OCI-LY7 (cell line): ENCODE results near the gene IFT25. TPM values are rescaled to one million over a fixed set of nuclear protein-coding genes. Genes with fewer than 3 reads are reported as not detected.

Experiments
- BruUV-seq: library from RNA; stranded (reverse); fragments of 400-500 nt; replicated peaks from 2 replicates; lab custom pipeline; 2021; lab: Mats Ljungman, UMichigan
- CTCF ChIA-PET: fragments of 300-600 bp; sonication (Branson Sonifier 250); formaldehyde crosslinking; loops from one replicate; lab custom pipeline; 2022; ENCODE audit warnings: antibody characterized with exemption; ENCODE audit not compliant: unreplicated experiment; lab: Charles Lee
- POLR2A ChIA-PET: fragments of 300-600 bp; sonication (Branson Sonifier 250); formaldehyde crosslinking; loops from one replicate; lab custom pipeline; 2022; ENCODE audit warnings: antibody characterized with exemption; lab: Charles Lee
- DNase-seq: peaks from one replicate; pipeline ENCODE4 v3.0.0-alpha.2; 2015; ENCODE audit warnings: low spot score
- H2AFZ ChIP-seq: fragments of 200-600 bp; sonication (generic), shearing (Covaris generic); 2 replicates; pipeline ENCODE4 v1.6.1; 2014; ENCODE audit warnings: mild to moderate bottlenecking, antibody characterized with exemption, low read length, moderate library complexity
- H3K27ac ChIP-seq: fragments of 200-600 bp; sonication (generic); 2 replicates; pipeline ENCODE4 v1.5.1; 2014; ENCODE audit warnings: mixed run types, low read depth, mild to moderate bottlenecking, moderate library complexity, low read length, inconsistent platforms; ENCODE audit not compliant: poor library complexity, severe bottlenecking
- H3K36me3 ChIP-seq: fragments of 200-600 bp; sonication (generic); 2 replicates; pipeline ENCODE4 v1.6.1; 2014; ENCODE audit warnings: mild to moderate bottlenecking, antibody characterized with exemption, low read length, moderate library complexity, mixed read lengths; ENCODE audit not compliant: insufficient read depth
- H3K4me1 ChIP-seq: fragments of 200-600 bp; sonication (generic); 2 replicates; pipeline ENCODE4 v1.5.1; 2014; ENCODE audit warnings: mild to moderate bottlenecking, low read length; ENCODE audit not compliant: insufficient read depth, poor library complexity, severe bottlenecking
- H3K4me2 ChIP-seq: fragments of 200-600 bp; sonication (generic); 2 replicates; pipeline ENCODE4 v1.6.1; 2014; ENCODE audit warnings: mild to moderate bottlenecking, low read length
- H3K4me3 ChIP-seq: fragments of 200-600 bp; sonication (generic); 2 replicates; pipeline ENCODE4 v1.5.1; 2014; ENCODE audit warnings: mild to moderate bottlenecking, low read depth, low read length; ENCODE audit not compliant: poor library complexity, severe bottlenecking
- H3K79me2 ChIP-seq: fragments of 200-600 bp; sonication (generic); 2 replicates; pipeline ENCODE4 v1.6.1; 2016; ENCODE audit warnings: low read depth, mild to moderate bottlenecking, low read length, moderate library complexity, mixed read lengths; ENCODE audit not compliant: insufficient read depth
- H3K9me2 ChIP-seq: fragments of 200-600 bp; sonication (generic); 2 replicates; pipeline ENCODE4 v1.6.1; 2016; ENCODE audit warnings: mild to moderate bottlenecking, low read length, mixed read lengths; ENCODE audit not compliant: insufficient read depth
- H3K9me3 ChIP-seq: fragments of 200-600 bp; sonication (generic); 2 replicates; pipeline ENCODE4 v1.6.1; 2014; ENCODE audit warnings: mild to moderate bottlenecking, mixed run types, low read length, mixed read lengths
- H4K20me1 ChIP-seq: fragments of 200-600 bp; sonication (generic); 2 replicates; pipeline ENCODE4 v1.6.1; 2014; ENCODE audit warnings: mild to moderate bottlenecking, antibody characterized with exemption, low read length, moderate library complexity, mixed read lengths; ENCODE audit not compliant: insufficient read depth
- CTCF ChIP-seq: fragments of 200-600 bp; sonication (generic); conservative IDR thresholded peaks from 2 replicates; pipeline ENCODE4 v1.5.1; 2014; ENCODE audit warnings: mild to moderate bottlenecking, antibody characterized with exemption, low read length, moderate library complexity, mixed read lengths
- EZH2phosphoT487 ChIP-seq: fragments of 200-600 bp; sonication (generic); IDR thresholded peaks from 2 replicates; pipeline ENCODE4 v1.6.1; 2018; ENCODE audit warnings: low read depth, borderline replicate concordance, mild to moderate bottlenecking, mixed run types, antibody characterized with exemption, low read length, moderate library complexity, mixed read lengths
- intact Hi-C: fragments of 100-400 bp; cut with micrococcal nuclease; formaldehyde crosslinking; loops from one replicate; pipeline ENCODE4 v1.10.0; 2022; ENCODE audit not compliant: unreplicated experiment
- total RNA-seq, 2 experiments: library from RNA; depleted of rRNA in 1 of 2; stranded (reverse); fragments of >200 nt in 1 of 2; shearing (Covaris generic) in 1 of 2; gene quantifications; 2 replicates each; pipeline ENCODE4 v1.2.3, GENCODE V29; 2014 to 2022

Gene IFT25
- total RNA-seq, 2 experiments from 2014 or later: 45.4 to 57.0 TPM

- intact Hi-C loops: no loop called here
- DNase-seq: no peak
- Histone ChIP-seq H3K4me3 (no peak overlapping the region), H4K20me1 (no peaks in the 10 kb centered on the region), H3K9me2 (no peaks in the 10 kb centered on the region), H3K79me2 (no peaks in the 10 kb centered on the region), H3K4me1 (no peaks in the 10 kb centered on the region), H3K4me2 (no peak overlapping the region), H3K9me3 (no peaks in the 10 kb centered on the region), H3K27ac (no peak overlapping the region), H2AFZ (no peak overlapping the region), H3K36me3 (peaks cover 45% of the 10 kb centered on the region)
- CTCF ChIA-PET: no interaction called here
- POLR2A ChIA-PET: interaction anchor here (0.7 kb wide), 1 partner anchor 105 kb away, joined by 3 read pairs; no protein-coding TSS in a partner anchor
- TF ChIP-seq CTCF (no peak), EZH2phosphoT487 (no peak)
- BruUV-seq: no TSS peak
Observed at GRCh38 chr1:53967409-53968124, 22.1 kb upstream of the IFT25 start.

- no peak for DNase-seq
- no peaks in the 10 kb centered on the region for H3K4me1 ChIP-seq
Observed at GRCh38 chr1:53966794-53967193, 21.3 kb upstream of the IFT25 start.

More at GRCh38 chr1:53966794-53967193, 21.3 kb upstream of the IFT25 start:
- H3K9me2 ChIP-seq: no peaks in the 10 kb centered on the region
- no peak overlapping the region for H3K4me2 ChIP-seq
- BruUV-seq: no TSS peak
- CTCF ChIA-PET: no interaction called here
- no peaks in the 10 kb centered on the region for H3K79me2 ChIP-seq
- POLR2A ChIA-PET: no interaction called here
- no peak overlapping the region for H3K4me3 ChIP-seq
- intact Hi-C loops: no loop called here
- no peaks in the 10 kb centered on the region for H4K20me1 ChIP-seq
- no peak overlapping the region for H3K27ac ChIP-seq
- H2AFZ ChIP-seq: no peak overlapping the region
- TF ChIP-seq EZH2phosphoT487 (no peak), CTCF (no peak)
- peaks cover 53% of the 10 kb centered on the region for H3K36me3 ChIP-seq
- no peaks in the 10 kb centered on the region for H3K9me3 ChIP-seq
